ACHN (cell line): ENCODE data around the gene PSMC3.
A peak's percentile ranks its signal among the peaks of the same experiment; 100 is the strongest.

Source experiments
- DNase-seq: peaks from one replicate; pipeline ENCODE4 v3.0.0-alpha.2; 2015
- in situ Hi-C: cut with HindIII; loops from 2 replicates; pipeline ENCODE4 v1.10.0; 2017; ENCODE audit warnings: low sequenced_read_pairs, low pct_ligation_motif_present, low pct_unique_long_range_greater_than_20kb

PSMC3 gene

GRCh38 chr11:47417712-47418111 lies 8.5 kb downstream of the PSMC3 start:
- in situ Hi-C loops = no loop called here

GRCh38 chr11:47415949-47416472 lies 10.2 kb downstream of the PSMC3 start:
- in situ Hi-C loops = no loop called here
- DNase-seq = peak; percentile 89

More at GRCh38 chr11:47417712-47418111, 8.5 kb downstream of the PSMC3 start:
- DNase-seq = no peak

DNA sequence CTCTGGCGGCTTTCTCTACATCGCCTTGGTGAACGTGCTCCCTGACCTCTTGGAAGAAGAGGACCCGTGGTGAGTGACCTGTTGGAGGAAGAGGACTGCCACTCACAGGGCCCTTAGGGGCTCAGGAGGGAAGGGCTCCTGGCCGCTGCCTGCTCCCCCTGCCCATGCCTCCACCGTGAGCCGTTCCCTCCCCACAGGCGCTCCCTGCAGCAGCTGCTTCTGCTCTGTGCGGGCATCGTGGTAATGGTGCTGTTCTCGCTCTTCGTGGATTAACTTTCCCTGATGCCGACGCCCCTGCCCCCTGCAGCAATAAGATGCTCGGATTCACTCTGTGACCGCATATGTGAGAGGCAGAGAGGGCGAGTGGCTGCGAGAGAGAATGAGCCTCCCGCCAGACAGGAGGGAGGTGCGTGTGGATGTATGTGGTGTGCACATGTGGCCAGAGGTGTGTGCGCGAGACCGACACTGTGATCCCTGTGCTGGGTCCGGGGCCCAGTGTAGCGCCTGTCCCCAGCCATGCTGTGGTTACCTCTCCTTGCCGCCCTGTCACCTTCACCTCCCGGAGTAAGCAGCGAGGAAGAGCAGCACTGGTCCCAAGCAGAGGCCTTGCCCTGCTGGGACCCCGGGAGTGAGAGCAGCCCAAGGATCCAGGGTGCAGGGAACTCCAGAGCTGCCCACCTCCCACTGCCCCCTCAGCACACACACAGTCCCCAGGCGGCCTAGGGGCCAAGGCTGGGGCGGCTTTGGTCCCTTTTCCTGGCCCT lies 11.0 kb downstream of the PSMC3 start:
- no peak for DNase-seq
- in situ Hi-C loops = no loop called here

GRCh38 chr11:47414685-47415070 lies 11.6 kb downstream of the PSMC3 start:
- in situ Hi-C loops = no loop called here
- DNase-seq = no peak

DNA sequence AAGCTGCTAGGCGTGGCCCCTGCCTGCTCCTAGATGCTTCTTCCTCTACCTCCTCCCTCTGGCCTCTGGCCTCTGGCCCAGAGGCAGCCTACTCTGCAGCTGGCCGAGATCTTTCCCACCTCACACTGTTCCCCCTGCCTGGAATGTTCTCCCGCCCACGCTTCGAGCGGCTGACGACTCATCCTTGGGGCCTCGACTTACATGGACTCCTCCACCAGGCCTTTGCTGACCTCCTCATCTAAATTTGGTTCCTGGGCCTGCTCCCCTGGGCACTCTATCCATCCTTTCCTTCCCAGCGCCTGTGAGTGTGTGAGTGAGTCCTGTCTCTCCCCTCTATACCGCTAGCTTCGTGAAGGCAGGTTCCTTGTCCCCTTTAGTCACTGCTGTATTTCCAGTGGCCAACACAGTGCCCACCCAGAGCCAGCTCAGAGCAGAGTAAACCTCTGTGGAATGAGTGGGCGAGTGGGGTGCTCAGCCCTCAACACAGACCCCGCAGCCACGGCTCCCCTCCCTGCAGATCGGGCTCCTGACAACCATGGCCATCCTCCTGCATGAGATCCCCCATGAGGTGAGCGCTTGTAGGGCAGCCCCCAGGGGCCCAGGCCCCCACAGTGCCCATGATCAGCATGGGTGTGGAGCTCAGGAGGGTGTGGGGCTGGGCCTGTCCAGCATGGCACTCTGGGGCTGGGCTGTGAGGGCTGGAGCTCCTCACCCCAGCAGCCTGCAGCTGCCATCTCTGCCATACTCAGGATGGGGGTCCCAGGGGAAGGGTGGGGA lies 12.1 kb downstream of the PSMC3 start:
- in situ Hi-C loops = no loop called here
- DNase-seq = no peak

DNA sequence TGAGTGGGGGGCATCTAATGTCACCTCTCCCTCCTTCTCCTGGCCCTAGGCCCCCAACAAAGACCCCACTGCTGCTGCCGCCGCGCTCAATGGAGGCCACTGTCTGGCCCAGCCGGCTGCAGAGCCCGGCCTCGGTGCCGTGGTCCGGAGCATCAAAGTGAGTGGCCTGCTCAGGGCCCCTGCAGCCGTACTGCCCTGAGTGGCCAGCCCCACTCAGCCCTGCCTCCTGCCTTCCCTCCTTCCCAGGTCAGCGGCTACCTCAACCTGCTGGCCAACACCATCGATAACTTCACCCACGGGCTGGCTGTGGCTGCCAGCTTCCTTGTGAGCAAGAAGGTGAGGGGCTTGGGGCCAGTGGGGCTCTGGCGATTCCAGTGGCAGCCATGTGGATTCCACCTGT lies 12.9 kb downstream of the PSMC3 start:
- DNase-seq = no peak
- in situ Hi-C loops = no loop called here

DNA sequence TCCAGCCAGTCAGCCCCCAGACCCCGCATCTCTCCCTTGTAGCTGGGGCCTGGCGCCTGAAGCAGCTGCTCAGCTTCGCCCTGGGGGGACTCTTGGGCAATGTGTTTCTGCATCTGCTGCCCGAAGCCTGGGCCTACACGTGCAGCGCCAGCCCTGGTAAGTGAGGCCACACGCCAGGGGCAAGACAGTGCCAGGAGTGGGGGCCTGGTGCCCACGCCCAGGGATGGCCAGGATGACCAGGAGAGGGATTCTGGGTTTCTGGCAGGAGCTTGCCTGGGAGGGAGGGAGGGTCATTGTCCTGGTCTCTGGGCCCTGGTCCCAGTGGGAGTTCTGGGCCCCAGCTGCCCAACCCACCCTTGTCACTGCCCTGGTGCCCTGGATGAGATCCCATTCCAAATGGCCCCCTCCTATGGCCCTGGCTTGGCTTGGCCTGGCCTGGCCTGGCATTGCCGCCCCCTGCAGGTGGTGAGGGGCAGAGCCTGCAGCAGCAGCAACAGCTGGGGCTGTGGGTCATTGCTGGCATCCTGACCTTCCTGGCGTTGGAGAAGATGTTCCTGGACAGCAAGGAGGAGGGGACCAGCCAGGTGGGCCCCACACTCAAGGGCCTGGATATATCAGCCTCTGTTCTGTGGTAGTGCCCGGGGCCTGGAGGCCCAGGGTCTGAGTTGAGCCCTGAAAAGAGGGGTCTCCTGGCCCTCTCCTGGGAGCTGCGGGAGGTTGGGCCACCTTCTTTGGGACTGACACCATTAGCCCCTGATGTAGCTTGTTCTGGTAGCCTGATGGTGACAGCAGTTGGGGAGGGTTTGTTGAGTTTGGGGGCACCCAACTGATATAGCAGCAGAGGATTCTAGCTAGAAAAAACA lies 14.1 kb downstream of the PSMC3 start:
- in situ Hi-C loops = no loop called here
- peak; percentile 46 for DNase-seq

DNA sequence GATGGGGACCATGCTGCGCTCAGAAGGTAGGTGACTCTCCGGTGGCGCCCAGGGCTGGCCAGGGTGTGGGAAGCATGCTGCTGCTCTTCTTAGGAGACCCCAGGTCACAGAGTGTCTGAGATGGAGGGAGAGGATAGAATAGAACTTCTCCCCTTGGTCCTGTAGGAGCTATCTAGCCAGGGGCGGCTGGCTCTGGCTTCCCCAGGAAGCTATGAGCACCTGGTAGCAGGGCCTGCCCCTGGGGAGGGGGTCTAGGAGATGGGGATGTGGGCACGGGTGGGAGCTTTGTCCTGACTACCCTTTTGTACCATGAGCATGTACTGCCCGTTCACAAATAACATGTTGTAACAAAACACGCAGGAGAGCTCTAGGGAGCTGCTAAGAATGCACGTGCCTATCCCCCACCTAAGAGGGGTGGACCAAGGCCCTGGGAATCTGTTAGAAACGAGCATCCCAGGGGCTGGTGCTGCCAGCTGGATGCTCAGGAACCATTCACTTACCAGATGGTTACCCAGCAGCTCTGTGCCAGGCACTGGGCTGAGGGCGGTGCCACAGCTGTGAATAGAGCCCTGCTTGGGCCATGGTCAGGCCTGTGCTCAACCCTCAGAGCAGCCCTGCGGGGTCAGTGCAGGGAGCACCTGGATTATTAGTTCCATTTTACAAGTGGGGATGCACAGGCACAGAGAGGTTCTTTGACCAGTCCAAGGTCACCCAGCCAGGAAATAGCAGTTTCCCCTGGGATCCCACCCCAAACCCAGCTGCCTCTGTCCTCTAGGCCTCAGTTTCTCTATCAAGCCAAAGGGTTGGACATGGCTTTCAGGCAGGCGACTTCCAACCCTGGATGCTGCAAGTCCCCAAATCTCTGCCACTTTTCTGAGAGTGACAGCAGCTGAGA lies 15.6 kb downstream of the PSMC3 start:
- no peak for DNase-seq
- in situ Hi-C loops = no loop called here

- no peak for DNase-seq
- in situ Hi-C loops = no loop called here
Measured at GRCh38 chr11:47409440-47410369, 16.5 kb downstream of the PSMC3 start.

- in situ Hi-C loops = no loop called here
- peak; percentile 85 for DNase-seq
Measured at GRCh38 chr11:47408598-47409439, 17.4 kb downstream of the PSMC3 start.

- in situ Hi-C loops = no loop called here
- peak; percentile 91 for DNase-seq
Measured at GRCh38 chr11:47407746-47408590, 18.3 kb downstream of the PSMC3 start, which contains the start of gene SLC39A13. Gene SLC39A13, plus strand, starts transcription at chr11:47408590. Its CDS starts 1,505 bp downstream, at chr11:47410095.

DNA sequence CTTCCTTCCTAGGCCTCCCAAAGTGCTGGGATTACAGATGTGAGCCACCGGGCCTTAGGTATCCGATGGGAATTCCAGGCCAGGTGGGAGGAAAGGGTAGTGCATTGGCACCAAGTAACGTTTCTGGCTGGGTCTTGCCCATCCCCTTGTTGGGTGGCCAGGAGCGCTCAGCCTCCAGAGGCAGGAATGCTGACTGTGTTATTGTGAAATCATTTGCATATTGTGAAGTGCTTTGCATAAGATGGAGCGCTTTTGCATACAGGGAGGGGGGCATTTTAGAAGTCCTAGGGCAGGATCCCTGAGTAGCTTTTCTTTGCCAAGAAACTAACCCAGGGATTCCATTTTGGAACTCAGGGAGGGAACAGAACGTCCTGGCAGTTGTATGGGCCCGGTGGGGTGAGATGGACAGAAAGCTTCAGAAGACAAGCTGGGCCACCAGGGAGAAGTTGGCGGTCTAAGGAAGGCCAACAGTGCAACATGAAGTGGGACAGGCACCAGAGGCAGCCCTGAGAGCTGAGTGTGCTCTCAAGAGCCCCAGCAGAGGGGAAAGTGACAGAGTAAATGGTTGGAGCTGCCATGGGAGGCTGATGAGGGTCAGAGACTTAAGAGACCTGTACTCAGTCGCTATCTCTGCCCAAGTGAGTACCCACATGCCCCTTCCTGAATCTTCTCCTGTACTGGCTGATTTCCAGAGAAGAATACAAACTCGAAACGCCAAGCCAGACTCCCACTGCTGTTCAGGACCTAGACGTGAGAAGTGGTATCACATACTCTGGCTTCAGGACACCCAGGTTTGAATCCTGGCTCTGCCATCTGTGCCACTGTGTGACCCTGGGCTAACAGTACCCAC lies 19.1 kb downstream of the PSMC3 start:
- DNase-seq = no peak

GRCh38 chr11:47403571-47403970 lies 22.7 kb downstream of the PSMC3 start:
- no peak for DNase-seq
- in situ Hi-C loops = no loop called here

More for the DNA sequence above, 19.1 kb downstream of the PSMC3 start:
- in situ Hi-C loops = no loop called here

GRCh38 chr11:47403135-47403534 lies 23.1 kb downstream of the PSMC3 start:
- in situ Hi-C loops = no loop called here
- DNase-seq = no peak
